Posterior vena cava (tissue), 2 donors: ENCODE data around the gene PROM2. TPM values are rescaled to one million over a fixed set of nuclear protein-coding genes. Genes with fewer than 3 reads are reported as not detected.

Source experiments
- DNase-seq: peaks from one replicate; pipeline ENCODE4 v3.0.0-alpha.2; 2020; ENCODE audit warnings: low spot score
- intact Hi-C, 2 donors: fragments of 100-400 bp; cut with DNase I; formaldehyde crosslinking; loops; one replicate each; pipeline versions ENCODE4 v1.14.1 to v1.14.2; 2022 to 2023
- total RNA-seq, 2 donors: library from RNA; stranded (reverse); fragmentation: NEBNext Ultra II Directional; extraction: Animal tissue kit (Norgen Biotek cat#: 25700); gene quantifications; one replicate each; pipeline ENCODE4 v1.2.1, GENCODE V29; 2021
- donor health status: DM: yes; HTN: yes; CAD: no.
- donor health status: DM: yes; HTN: yes; CAD: no.

The PROM2 gene
- total RNA-seq, 2 donors from 2014 or later = 0.28 to 2.2 TPM

DNA sequence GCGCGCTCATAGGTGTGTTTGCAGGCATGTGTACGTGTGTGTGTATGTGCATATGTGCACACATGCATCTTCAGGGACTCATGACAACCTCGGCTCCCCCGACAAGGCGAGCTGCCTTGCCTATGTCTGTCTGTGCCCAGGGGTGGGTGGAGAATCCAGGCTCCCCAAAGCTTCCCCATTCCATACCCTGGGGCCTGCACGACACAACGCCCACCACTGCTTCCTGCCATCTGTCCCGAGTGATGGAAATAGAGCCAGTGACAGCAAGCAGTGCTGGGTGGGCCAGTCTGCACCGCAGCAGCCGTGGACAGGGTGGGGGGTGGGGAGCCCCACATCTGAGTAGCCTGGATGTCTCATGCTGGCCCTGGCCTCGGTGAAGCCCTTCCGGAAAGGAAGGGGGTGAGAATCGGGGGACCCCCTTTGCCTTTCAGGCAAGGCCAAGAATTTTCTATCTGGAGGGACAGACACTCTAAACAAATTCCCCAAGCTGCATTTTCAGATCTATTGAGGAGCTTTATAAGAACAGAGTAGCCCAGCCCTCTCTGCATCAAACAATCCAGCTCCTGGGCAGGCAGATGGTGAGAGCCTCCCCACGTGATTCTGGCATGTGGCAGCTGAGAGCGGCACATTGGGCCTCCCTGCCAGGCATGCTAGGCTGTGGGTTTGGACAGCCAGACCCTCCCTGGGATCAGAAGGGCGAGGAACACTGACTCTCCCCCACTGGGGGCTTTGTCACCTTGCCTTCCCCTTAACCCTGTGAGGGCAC lies 27.8 kb downstream of the PROM2 start:
- intact Hi-C loops = no loop called here
- DNase-seq = no peak

DNA sequence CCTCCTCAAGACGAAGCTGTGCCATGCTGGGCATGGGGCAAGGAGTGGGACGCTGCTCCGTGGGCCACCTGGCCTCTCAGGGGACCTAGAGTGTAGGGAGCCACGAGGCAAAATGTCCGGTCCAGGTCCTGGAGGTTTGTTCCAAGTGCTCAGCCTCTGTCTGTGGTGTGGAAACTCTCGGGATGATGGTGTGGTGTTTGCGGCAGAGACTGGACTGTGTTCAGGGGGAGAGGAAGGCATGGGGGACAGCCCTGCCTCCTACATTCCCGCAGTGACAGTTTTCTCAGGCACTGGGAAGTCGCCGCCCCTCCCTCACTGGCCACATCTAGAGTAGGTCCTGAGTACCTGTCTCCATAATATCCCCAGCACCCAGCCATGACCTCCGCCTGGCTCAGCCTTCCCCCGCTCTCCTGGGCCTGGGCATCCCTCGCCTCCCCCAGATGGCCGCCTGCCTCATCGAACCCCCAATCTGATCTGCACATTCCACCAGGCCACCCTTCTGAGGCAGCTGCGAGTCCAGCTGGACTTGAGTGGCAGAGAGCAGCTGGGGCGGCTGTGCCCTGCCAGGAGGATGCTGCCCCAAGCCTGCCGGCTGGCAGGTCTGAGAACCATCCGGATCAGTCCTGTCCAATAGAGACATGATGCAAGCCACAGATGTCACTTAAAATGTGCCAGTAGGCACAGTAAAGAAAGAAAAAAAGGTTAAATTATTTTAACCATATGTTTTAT lies 29.1 kb downstream of the PROM2 start:
- intact Hi-C loops = no loop called here

DNA sequence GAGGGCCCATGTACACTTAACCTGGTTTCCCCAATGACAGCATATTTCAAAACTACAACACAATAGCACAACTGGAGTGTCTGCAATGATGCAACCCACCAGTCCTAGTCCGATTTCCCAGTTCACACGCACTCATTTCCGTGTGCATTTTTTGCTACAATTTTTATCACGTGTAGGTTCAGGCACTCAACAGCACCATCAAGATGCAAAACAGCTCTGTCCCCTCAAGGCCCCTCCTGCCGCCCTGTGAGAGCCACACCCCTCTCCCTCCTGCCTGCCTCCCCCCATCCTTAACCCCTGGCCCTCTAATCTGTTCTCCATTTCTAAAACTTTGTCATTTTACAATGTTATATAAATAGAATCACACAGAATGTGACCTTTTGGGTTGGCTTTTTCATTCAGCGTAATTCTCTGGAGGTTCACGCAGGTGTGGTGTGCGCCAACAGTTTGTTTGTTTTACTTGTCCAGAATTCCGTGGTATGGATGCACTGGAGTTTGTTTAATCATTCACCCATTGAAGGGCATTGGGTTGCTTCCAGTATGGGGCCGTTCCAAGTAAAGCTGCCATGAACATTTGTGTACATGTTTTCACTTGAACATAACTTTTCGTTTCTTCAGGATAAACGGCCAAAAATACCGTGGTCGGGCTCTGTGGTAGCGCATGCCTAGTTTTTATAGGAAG lies 31.3 kb downstream of the PROM2 start:
- intact Hi-C loops = no loop called here
- DNase-seq = no peak

More for the DNA sequence above, 29.1 kb downstream of the PROM2 start:
- no peak for DNase-seq

DNA sequence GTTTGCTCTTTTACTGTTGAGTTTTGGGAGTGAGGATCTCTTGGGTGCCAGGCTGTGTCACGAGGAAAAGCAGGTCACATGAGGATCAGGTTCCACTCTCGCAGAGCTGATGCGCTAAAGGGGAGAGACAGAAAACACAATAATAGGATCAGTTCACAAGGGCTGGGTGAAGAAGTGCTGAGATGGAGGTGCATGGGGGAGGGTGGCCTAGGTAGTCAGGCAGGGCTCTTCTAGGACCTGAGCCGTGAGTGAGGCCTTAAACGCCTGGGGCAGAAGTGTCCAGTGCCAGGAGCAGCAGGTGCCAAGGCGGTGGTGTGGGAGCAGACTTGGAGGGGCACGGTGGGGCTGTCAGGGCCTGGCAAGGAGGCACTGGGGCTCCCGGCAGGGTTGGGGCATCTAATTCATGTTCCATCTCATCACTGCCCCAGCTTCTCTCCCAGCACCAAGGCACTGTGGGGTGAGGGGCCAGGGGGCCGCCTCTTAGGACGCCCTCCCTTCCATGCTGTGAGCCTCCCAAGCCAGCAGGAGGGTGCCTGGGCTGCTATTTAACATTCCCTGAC lies 32.2 kb downstream of the PROM2 start:
- DNase-seq = no peak

GRCh38 chr2:95307036-95307435 lies 32.8 kb downstream of the PROM2 start:
- DNase-seq = no peak
- intact Hi-C loops = no loop called here

More for the DNA sequence above, 32.2 kb downstream of the PROM2 start:
- intact Hi-C loops = no loop called here

GRCh38 chr2:95307878-95308277 lies 33.6 kb downstream of the PROM2 start:
- no peak for DNase-seq
- intact Hi-C loops = no loop called here

DNA sequence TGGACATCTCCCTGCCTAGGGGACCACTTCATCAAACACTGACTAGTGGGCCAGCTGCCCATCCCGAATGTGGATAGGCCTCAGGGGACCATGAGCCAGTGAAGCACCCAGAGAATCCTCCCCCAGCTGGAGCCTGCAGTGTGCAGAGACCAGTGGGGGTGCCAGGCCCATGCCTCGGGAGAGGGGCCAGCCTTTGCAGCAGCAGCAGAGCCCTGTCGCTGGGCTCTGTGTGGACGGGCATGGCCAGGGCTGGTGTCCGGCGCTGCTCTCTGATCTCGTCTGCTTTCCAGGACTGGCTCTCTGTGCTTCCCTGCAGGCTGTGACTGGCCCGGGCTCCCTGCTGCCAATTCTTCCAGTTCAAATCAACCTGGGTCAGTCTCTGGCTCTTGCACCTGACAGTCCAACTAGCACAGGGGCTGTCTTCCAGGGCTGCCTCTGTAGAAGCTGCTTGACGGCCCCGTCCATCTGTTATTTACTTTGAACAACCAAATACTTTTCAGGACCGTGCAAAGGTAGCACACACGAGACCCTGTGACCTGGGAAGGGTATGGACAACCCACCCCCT lies 34.3 kb downstream of the PROM2 start:
- DNase-seq = no peak
- intact Hi-C loops = no loop called here

DNA sequence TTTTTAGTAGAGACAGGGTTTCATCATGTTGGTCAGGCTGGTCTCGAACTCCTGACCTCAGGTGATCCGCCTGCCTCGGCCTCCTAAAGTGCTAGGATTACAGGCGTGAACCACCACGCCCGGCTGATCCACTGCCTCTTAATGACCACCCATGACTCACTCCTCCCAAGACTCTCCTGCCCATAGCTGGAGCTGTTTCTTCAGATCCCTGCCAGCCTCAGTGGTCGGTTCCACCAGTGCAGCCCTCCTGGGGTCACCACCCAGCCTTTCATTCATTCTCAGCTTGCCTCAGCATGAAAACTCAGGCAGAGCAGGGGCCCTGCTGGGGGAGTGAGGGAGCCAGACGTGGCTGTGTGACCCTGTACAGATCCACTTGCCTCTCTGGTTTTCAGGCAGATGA lies 35.4 kb downstream of the PROM2 start:
- intact Hi-C loops = no loop called here
- DNase-seq = no peak

DNA sequence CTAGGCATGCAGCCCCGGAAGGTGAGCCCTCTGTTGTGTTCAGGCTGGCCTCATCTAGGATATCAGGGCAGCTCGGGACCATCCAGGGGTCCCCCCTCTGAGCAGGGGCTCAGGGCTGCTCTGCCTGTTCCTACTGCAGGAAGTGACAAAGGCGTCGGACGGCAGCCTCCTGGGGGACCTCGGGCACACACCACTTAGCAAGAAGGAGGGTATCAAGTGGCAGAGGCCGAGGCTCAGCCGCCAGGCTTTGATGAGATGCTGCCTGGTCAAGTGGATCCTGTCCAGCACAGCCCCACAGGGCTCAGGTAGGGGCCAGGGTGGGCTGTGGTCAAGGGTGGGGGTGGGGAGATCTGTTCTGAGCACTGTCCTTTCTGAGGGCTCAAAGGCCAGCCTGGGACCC lies 36.0 kb downstream of the PROM2 start:
- no peak for DNase-seq
- intact Hi-C loops = no loop called here

GRCh38 chr2:95310651-95311050 lies 36.4 kb downstream of the PROM2 start:
- no peak for DNase-seq
- intact Hi-C loops = no loop called here

GRCh38 chr2:95311815-95312542 lies 37.7 kb downstream of the PROM2 start:
- DNase-seq = no peak
- intact Hi-C loops = no loop called here

DNA sequence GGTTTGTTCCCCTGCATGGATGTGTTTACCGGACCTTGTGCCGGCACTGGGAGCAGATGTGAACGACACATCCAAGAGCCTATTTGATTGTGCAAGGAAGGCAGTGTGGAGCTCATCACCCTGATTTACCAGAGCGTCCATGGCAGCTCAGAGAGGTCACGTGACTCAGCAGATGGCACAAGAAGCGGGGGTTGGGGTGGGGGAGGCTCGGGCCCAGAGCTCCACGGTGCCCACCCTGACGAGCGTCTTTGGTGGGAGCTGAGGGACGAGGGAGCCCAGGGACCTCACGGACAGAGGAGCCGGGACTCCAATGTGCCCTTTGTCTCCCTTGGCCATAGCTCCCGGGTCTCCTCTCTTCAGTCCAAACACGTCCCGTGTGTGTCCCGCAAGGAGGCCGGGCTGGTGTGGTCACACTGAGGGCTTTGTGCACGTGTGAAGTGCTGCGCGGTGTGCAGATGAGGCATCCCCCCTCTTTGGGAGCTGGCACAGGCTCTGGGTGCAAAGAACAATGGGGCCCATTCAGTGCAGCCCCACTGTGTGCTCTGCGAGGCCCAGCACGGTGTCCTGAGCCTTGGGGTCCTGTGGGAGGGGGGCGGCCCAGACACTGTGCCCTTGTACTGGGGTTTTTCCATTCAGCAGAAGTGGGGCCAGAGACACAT lies 38.4 kb downstream of the PROM2 start:
- DNase-seq = no peak
- intact Hi-C loops = no loop called here

DNA sequence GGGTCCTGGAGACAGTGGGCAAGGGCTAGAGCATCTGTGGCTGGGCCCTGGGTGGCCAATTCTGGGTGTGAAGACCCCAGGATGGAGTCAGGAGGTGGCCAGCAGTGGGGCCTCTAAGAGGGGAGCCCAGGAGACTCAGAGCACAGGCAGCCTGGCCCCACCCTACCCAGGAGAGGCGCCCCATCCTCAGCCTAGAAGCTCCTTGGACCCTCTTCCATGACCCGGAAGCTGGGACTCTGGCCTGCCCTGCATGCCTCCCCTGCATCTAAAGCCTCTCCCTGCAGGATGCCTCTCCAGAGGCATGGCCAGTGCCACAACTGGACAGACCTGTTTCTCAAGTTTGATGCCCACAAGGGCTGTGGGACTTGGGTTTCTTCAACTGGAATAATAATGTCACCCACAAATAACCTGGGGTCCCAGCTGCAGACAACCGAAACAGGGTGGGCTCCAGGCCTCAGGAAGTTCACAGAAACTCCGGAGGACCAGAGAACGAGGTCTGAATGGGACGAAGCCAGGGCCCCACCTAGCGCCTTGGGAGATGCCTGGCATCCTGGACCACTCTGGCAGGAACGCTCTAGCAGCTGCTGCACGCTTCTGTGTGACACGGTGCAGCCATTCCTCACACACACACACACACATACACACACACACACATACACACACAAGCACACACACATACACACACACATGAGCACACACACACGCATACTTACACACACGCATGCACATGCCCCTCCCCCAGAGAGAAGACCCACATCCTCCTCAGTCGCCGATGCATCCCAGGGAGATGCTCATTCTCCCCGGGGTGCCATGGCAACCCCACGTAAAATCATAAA lies 39.3 kb downstream of the PROM2 start:
- intact Hi-C loops = no loop called here
- DNase-seq = no peak

DNA sequence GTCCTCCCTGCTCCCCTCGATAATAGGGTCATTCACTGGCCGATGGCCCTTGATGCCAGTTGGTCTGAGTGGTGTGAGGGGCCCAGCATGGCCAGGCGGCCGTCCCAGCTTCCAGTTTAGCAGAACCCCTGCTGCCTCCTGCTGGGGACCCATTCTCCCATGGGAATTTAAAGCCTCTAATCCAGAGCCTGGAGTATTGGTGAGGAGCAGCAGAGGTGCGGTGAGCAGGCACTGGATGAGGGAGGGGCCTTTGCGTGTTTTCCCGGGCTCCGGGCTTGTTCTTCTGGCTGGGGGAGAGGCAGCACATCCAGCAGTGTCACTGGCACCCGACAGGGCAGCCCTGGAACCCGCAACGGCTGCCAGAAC lies 40.3 kb downstream of the PROM2 start:
- DNase-seq = no peak
- intact Hi-C loops = no loop called here

DNA sequence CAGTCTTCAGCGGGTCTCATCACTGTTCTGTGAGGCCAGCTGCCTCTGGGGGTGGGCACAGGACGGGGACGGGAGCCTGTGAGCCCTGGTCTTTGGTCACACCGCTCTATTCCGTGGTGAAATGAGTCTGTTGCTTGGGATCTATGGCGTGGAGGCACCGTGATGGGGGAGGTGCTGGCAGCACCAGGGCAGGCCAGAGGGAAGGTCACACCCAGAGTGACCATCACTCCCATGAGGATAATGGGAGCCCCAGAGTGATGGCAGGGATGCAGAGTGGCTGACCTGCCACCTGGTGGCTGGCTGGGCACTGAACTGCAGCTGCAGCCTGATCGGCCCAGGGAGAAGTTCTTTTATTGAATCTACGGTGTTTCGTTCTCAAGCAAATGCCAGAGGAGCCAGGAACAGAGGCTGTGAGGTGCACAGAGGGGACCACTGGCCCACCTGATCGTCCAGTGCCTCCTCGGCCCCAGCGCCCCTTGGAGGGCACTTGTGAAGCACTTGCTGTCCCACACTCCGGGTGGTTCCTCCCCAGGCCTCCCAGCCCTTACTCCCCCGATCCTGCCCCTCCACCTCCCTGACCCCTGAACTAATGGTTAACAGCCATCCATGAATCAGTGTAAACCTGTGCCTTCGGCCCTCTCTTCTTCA lies 40.8 kb downstream of the PROM2 start:
- intact Hi-C loops = no loop called here
- DNase-seq = no peak

DNA sequence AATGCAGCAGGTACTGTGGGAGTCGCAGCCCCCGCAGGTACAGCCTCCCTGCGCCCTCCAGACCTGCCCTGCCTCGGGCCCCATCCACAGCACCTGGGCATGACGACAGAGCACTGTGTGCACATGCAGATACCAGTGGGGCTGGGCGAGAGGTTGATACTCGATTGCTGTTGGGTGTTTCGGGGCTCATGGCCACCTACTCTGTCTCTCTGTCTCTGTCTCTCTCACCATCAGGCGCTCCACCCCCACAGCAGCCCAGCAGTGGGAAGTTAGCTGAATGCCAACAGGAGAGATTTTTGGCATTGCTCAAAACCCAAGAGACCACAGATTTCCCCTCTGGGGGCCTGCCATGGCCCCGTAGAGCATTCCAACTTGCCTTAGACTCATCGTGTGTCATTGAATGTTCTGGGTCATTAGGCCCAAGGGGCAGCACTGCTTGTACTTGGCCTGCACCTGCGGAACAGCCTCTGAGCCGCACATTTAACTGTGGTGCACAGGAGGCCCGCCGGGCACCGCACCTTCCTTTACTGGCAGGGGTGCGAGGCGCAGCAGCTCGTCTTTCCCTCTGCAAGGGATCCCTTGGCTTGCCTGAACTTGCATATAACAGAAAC lies 41.7 kb downstream of the PROM2 start:
- intact Hi-C loops = no loop called here
- no peak for DNase-seq
